Myocyte (in vitro differentiated cells): ENCODE measurements around the gene PCDHGB7. TPM values are rescaled to one million over a fixed set of nuclear protein-coding genes. Genes with fewer than 3 reads are reported as not detected.
"Not testable (repeated sequence)": the region's sequence is repeated elsewhere in the genome, so short reads cannot be mapped to it uniquely, and the experiment has no call there.

Source experiments
- DNase-seq: peaks from one replicate; pipeline ENCODE4 v3.0.0-alpha.2; 2012; ENCODE audit warnings: low read depth
- polyA plus RNA-seq: library from polyadenylated mRNA; unstranded; fragments of >200 nt; gene quantifications from one replicate; pipeline ENCODE4 v1.2.1, GENCODE V29; 2012; ENCODE audit warnings: missing spikeins
- total RNA-seq: library from RNA; depleted of rRNA; stranded (reverse); fragments of >200 nt; gene quantifications from 2 replicates; pipeline ENCODE4 v1.2.3, GENCODE V29; 2014

The PCDHGB7 gene
- 1.4 and 3.4 TPM in 2 replicates for total RNA-seq
- 0.78 TPM for polyA plus RNA-seq

DNA sequence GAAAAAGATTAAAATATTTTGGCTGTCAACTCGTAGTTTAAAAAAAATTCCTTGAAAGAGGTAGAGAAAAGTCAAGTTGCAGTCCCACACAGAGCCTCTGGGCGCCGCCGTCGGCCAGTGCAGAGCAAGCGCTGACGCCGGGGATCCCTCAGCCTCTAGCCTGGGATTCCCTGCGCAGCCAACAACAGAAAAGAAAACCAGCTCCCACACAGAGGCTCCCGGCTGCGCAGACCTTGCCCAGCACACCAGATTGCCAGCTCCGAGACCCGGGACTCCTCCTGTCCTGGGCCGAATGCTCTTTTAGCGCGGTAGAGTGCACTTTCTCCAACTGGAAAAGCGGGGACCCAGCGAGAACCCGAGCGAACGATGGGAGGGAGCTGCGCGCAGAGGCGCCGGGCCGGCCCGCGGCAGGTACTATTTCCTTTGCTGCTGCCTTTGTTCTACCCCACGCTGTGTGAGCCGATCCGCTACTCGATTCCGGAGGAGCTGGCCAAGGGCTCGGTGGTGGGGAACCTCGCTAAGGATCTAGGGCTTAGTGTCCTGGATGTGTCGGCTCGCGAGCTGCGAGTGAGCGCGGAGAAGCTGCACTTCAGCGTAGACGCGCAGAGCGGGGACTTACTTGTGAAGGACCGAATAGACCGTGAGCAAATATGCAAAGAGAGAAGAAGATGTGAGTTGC is at the start of gene PCDHGB7:
TSS of gene PCDHGB7 (plus strand) at position 184 of the 679 bp plus-strand sequence. CDS start at position 367, 183 bp downstream.
- DNase-seq = not testable (repeated sequence)

DNA sequence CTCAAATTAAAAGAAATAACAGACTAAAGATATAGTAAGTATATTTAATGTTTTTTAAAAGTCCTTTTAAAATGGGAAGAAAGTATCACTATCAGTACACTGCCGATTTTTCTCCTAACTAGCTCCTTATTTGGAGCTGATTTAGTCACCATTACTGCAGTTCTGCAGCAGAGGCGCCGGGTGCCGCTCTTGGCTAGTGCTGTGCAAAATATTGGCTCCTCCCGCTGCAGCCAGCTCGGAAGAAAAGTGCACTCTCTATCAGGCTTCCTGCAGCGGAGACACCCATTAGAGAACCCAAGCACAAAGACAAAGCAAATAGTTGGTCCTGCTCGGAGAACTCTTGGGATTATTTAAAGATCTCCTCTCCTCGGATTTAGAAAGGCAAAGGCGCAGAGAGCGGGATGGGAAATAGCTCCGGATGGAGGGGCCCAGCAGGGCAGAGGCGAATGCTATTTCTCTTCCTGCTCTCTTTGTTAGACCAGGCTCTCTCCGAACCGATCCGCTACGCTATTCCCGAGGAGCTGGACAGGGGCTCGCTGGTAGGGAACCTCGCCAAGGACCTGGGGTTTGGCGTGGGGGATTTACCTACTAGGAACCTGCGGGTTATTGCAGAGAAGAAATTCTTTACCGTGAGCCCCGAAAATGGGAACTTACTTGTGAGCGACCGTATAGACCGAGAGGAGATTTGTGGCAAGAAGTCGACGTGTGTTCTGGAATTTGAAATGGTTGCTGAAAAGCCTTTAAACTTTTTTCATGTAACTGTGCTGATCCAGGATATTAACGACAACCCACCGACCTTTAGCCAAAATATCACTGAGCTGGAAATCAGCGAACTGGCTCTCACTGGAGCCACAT is 47.3 kb upstream of the PCDHGB7 start, which contains the start of gene PCDHGB3:
TSS of gene PCDHGB3 (plus strand) at position 249 of the 855 bp plus-strand sequence. CDS start at position 402, 153 bp downstream.
- no peak for DNase-seq

DNA sequence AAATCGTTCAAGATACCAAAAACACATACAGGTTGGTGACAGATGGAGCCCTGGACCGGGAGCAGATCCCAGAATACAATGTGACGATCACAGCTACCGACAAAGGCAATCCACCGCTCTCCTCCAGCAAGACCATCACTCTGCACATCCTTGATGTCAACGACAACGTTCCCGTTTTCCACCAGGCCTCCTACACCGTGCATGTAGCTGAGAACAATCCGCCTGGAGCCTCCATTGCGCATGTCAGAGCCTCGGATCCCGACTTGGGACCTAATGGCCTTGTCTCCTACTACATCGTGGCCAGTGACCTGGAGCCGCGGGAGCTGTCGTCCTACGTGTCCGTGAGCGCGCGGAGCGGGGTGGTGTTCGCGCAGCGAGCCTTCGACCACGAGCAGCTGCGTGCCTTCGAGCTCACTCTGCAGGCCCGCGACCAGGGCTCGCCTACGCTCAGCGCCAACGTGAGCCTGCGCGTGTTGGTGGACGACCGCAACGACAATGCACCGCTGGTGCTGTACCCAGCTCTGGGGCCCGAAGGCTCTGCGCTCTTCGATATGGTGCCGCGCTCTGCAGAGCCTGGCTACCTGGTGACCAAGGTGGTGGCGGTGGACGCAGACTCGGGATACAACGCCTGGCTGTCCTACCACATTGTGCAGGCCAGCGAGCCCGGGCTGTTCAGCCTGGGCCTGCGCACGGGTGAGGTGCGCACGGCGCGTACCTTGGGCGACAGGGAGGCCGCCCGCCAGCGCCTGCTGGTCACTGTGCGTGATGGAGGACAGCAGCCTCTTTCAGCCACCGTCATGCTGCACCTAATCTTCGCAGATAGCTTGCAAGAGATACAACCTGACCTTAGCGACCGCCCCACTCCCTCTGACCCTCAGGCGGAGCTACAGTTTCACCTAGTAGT is 45.7 kb upstream of the PCDHGB7 start:
- no peak for DNase-seq

DNA sequence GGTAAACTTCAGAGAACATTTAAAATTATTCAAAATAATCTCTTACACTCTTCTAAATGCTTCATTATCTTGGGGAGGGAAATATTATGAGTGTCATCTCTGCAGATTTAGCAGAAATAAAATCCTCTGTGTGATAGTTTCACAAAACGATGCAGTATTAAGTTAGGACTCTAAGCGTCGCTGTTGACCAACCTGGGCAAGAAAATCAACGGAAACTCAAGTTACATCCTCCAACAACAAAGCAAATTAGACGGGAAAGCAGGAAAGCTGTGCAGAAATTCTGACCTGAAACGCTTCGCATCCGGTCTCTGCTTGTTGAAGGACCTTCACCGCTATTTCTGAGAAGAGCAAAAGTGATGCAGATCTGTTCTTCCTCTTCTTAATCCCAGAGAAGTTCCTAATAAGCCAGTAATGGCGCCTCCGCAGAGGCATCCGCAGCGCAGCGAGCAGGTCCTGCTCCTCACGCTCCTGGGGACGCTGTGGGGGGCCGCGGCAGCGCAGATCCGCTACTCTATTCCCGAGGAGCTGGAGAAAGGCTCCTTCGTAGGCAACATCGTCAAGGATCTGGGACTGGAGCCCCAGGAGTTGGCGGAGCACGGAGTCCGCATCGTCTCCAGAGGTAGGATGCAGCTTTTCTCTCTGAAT is 43.7 kb upstream of the PCDHGB7 start, which contains the start of gene PCDHGA6:
TSS of gene PCDHGA6 (plus strand) at position 219 of the 645 bp plus-strand sequence. CDS start at position 412, 193 bp downstream.
- no peak for DNase-seq

DNA sequence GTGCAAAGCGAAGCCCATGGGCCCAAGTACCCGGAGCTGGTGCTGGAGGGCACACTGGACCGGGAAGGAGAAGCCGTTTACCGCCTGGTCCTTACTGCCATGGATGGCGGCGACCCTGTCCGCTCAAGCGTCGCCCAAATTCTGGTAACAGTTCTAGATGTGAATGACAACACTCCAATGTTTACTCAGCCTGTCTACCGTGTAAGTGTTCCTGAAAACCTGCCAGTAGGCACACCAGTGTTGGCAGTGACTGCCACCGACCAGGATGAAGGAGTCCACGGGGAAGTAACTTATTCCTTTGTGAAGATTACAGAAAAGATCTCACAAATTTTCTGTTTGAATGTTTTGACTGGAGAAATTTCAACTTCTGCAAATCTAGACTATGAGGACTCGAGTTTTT is 42.9 kb upstream of the PCDHGB7 start:
- no peak for DNase-seq

DNA sequence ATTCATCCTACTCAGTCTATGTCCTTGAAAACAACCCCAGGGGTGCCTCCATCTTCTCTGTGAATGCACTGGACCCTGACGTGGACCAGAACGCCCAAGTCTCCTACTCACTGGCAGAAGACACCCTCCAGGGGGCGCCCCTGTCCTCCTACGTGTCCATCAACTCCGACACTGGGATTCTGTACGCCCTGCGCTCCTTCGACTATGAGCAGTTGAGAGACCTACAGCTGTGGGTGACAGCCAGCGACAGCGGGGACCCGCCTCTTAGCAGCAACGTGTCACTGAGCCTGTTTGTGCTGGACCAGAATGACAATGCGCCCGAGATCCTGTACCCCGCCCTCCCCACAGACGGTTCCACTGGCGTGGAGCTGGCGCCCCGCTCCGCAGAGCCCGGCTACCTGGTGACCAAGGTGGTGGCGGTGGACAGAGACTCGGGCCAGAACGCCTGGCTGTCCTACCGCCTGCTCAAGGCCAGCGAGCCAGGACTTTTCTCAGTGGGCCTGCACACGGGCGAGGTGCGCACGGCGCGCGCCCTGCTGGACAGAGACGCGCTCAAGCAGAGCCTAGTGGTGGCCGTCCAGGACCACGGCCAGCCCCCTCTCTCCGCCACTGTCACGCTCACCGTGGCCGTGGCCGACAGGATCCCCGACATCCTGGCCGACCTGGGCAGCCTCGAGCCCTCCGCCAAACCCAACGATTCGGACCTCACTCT is 41.9 kb upstream of the PCDHGB7 start:
- DNase-seq = not testable (repeated sequence)

DNA sequence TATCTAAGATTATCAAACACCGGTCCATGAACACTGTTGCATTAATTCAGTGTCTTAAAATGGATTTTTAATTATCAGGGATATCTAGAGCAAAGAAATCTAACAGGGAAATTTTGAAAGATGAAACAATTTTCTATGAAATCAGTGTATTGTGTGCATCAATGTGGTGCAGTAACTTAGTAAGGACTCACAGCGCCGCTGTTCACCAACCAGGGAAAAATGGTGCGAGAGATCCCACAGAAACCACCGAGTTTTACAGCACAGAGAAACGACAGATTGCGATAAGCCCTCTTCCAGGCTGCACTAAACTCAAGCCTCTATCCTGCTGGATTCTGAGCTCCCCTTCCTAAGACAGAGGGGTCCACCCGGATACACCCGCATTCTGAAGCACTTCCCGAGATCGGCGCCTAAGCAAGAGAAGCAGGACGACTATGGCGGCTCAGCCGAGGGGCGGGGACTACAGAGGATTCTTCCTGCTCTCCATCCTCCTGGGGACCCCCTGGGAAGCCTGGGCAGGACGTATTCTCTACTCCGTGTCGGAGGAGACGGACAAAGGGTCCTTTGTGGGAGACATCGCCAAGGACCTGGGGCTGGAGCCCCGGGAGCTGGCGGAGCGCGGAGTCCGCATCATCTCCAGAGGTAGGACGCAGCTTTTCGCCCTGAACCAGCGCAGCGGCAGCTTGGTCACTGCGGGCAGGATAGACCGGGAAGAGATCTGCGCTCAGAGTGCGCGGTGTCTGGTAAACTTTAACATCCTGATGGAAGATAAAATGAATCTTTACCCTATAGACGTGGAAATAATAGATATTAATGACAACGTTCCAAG is 34.8 kb upstream of the PCDHGB7 start, which contains the start of gene PCDHGA7:
TSS of gene PCDHGA7 (plus strand) at position 274 of the 826 bp plus-strand sequence. CDS start at position 432, 158 bp downstream.
- DNase-seq = no peak

DNA sequence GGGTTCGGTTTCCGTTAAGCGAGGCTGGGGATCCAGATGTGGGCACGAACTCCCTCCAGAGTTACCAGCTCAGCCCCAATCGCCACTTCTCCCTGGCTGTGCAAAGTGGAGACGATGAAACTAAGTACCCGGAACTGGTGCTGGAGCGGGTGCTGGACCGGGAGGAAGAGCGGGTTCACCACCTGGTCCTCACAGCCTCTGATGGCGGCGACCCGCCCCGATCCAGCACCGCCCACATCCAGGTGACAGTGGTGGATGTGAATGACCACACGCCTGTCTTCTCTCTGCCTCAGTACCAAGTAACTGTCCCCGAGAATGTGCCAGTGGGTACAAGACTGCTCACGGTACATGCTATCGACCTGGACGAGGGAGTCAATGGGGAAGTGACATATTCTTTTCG is 34.1 kb upstream of the PCDHGB7 start:
- DNase-seq = no peak

DNA sequence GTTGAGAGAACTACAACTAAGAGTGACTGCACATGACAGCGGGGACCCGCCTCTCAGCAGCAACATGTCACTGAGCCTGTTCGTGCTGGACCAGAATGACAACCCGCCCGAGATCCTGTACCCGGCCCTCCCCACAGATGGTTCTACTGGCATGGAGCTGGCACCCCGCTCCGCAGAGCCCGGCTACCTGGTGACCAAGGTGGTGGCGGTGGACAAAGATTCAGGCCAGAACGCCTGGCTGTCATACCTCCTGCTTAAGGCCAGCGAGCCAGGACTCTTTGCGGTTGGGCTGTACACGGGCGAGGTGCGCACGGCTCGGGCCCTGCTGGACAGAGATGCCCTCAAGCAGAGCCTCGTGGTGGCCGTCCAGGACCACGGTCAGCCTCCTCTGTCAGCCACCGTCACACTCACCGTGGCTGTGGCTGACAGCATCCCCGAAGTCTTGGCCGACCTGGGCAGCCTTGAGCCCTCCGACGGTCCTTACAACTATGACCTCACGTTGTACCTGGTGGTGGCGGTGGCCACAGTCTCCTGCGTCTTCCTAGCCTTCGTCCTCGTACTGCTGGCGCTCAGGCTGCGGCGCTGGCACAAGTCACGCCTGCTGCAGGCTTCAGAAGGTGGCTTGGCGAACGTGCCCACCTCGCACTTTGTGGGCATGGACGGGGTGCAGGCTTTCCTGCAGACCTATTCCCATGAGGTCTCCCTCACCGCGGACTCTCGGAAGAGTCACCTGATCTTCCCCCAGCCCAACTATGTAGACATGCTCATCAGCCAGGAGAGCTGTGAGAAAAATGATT is 32.8 kb upstream of the PCDHGB7 start:
- DNase-seq = no peak

DNA sequence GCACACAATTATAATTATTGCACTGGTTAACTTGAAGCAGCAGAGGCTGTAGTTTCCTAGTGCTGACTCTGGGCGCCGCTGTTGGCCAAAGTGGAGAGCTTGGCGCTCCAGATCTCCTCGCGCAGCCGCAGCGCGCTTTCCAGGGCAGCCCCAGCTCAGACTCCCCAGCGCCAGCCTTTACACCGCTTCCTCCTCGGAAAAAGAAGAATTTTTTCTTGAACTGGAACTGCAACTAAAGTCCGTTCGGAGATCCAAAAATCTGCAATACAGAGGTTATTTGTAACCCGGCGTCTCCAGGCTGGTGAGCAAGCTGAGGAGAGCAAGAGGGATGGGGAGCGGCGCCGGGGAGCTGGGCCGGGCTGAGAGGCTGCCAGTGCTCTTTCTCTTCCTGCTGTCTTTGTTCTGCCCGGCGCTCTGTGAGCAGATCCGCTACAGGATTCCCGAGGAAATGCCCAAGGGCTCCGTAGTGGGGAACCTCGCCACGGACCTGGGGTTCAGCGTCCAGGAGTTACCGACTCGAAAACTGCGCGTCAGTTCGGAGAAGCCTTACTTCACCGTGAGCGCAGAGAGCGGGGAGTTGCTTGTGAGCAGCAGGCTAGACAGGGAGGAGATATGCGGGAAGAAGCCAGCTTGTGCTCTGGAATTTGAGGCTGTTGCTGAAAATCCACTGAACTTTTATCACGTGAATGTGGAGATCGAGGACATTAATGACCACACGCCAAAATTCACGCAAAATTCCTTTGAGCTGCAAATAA is 29.7 kb upstream of the PCDHGB7 start, which contains the start of gene PCDHGB4:
TSS of gene PCDHGB4 (plus strand) at position 142 of the 755 bp plus-strand sequence. CDS start at position 329, 187 bp downstream.
- DNase-seq = not testable (repeated sequence)

DNA sequence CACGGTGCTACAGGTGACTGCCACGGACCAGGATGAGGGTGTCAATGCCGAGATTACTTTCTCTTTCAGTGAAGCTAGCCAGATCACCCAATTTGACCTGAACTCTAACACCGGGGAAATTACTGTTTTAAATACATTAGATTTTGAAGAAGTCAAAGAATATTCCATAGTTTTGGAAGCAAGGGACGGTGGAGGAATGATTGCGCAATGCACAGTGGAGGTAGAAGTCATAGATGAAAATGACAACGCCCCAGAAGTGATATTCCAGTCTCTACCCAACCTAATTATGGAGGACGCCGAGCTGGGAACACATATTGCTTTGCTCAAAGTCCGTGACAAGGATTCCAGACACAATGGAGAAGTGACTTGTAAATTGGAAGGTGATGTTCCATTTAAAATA is 28.8 kb upstream of the PCDHGB7 start:
- DNase-seq = no peak

DNA sequence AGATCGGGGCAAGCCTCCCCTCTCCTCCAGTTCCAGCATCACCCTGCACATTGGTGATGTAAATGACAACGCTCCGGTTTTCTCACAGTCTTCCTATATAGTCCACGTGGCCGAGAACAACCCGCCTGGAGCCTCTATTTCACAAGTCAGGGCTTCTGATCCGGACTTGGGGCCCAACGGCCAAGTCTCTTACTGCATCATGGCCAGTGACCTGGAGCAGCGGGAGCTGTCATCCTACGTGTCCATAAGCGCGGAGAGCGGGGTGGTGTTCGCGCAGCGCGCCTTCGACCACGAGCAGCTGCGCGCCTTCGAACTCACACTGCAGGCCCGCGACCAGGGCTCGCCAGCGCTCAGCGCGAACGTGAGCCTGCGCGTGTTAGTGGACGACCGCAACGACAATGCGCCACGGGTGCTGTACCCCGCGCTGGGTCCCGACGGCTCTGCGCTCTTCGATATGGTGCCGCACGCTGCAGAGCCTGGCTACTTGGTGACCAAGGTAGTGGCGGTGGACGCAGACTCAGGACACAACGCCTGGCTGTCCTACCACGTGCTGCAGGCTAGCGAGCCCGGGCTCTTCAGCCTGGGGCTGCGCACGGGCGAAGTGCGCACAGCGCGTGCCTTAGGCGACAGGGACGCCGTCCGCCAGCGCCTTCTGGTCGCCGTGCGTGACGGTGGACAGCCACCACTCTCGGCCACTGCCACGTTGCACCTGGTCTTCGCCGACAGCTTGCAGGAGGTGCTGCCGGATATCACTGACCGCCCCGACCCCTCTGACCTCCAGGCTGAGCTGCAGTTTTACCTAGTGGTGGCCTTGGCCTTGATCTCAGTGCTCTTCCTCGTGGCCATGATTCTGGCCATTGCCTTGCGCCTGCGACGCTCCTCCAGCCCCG is 28.1 kb upstream of the PCDHGB7 start:
- DNase-seq = no peak

DNA sequence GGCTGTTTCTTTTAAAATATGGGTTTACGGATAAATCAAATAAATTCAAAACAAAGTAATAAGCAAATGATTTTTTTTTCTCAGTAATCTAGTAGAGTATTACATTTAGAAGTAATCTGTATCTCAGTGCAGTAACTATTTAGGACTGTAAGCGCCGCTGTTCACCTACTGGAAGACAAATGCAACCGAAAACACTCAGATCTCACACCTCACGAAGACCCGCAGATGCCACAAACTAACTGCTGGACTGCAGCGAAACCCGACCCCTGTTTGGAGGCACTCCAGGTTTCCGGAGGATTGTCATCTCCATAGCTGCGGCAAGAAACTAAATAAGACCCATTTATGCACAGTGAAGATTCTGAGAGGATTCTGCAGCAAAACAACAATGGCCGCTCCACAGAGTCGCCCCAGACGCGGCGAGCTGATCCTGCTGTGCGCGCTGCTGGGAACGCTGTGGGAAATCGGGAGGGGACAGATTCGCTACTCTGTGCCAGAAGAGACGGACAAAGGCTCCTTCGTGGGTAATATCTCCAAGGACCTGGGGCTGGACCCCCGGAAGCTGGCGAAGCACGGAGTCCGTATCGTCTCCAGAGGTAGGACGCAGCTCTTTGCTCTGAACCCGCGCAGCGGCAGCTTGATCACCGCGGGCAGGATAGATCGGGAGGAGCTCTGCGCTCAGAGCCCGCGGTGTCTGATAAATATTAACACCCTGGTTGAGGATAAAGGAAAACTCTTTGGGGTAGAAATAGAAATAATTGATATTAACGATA is 24.9 kb upstream of the PCDHGB7 start, which contains the start of gene PCDHGA8:
TSS of gene PCDHGA8 (plus strand) at position 205 of the 770 bp plus-strand sequence. CDS start at position 386, 181 bp downstream.
- DNase-seq = peak; percentile 14

DNA sequence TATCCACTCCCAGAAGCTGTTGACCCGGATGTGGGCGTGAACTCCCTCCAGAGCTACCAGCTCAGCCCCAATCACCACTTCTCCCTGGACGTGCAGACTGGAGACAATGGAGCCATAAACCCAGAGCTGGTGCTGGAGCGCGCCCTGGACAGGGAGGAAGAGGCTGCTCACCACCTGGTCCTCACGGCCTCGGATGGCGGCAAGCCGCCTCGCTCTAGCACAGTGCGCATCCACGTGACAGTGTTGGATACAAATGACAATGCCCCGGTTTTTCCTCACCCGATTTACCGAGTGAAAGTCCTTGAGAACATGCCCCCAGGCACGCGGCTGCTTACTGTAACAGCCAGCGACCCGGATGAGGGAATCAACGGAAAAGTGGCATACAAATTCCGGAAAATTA is 24.2 kb upstream of the PCDHGB7 start:
- DNase-seq = no peak
